ENCODE data around the gene CEP152.

The CEP152 gene

GRCh38 chr15:48705381-48705780 lies 105.5 kb downstream of the CEP152 start:
- no peak overlapping the region for H2AFZ ChIP-seq (ENCODE audit: low read length)
- no peak overlapping the region for H3K27ac ChIP-seq (ENCODE audit: low read length)
- no peaks in the 10 kb centered on the region for H3K36me3 ChIP-seq (replicated peaks; ENCODE audit: insufficient read depth, low read length)
- no peak overlapping the region for H3K9ac ChIP-seq (ENCODE audit: low read length)
- H3K9me2 ChIP-seq (replicated peaks; ENCODE audit: insufficient read depth, low read length), result no peaks in the 10 kb centered on the region
- no peaks in the 10 kb centered on the region for H3F3A ChIP-seq (ENCODE audit: insufficient read depth, low read length)
- no peaks in the 10 kb centered on the region for H3K79me2 ChIP-seq (ENCODE audit: low read length)
- H4K20me1 ChIP-seq (ENCODE audit: insufficient read depth, low read length), result no peaks in the 10 kb centered on the region
- TF ChIP-seq, protein P1, sequence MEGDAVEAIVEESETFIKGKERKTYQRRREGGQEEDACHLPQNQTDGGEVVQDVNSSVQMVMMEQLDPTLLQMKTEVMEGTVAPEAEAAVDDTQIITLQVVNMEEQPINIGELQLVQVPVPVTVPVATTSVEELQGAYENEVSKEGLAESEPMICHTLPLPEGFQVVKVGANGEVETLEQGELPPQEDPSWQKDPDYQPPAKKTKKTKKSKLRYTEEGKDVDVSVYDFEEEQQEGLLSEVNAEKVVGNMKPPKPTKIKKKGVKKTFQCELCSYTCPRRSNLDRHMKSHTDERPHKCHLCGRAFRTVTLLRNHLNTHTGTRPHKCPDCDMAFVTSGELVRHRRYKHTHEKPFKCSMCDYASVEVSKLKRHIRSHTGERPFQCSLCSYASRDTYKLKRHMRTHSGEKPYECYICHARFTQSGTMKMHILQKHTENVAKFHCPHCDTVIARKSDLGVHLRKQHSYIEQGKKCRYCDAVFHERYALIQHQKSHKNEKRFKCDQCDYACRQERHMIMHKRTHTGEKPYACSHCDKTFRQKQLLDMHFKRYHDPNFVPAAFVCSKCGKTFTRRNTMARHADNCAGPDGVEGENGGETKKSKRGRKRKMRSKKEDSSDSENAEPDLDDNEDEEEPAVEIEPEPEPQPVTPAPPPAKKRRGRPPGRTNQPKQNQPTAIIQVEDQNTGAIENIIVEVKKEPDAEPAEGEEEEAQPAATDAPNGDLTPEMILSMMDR (IDR thresholded peaks at IDR 0.05; ENCODE audit: low read length), result no peak
- TF ChIP-seq EZH2phosphoT487 (IDR thresholded peaks at IDR 0.05; ENCODE audit: low read length), result no peak
- no peak for TF ChIP-seq EZH2 (optimal IDR thresholded peaks at IDR 0.05; ENCODE audit: low read depth, low read length)
- H3K4me3 ChIP-seq (ENCODE audit: low read length), result no peak overlapping the region
- H3K4me2 ChIP-seq (ENCODE audit: low read depth, low read length), result no peak overlapping the region
- H3K4me1 ChIP-seq (ENCODE audit: low read length), result no peaks in the 10 kb centered on the region
- DNase-seq, result no peak
- H3K9me3 ChIP-seq (replicated peaks; ENCODE audit: insufficient read depth, low read length), result no peaks in the 10 kb centered on the region
- no peaks in the 10 kb centered on the region for H3K27me3 ChIP-seq (replicated peaks; ENCODE audit: insufficient read depth, low read length)

DNA sequence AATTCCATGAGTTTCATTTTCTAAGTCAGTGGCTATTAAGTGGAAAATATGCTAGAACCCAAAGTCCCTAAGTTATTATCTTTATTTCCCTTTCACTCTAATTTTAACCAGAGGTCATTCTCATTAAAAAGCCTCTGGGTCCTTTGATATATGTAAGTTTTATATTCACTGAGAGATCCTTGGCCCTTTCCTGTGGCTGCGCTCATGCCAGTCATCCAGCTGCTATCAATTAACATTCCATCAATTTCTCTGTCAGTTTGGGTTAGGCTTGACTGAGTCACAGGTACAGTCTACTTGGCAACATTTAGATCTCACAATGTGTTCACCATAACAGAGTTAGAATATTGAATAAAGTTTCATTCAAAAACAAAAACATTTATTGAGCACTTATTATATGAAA lies 107.3 kb downstream of the CEP152 start:
- Histone ChIP-seq H3K79me2 (ENCODE audit: low read length) (no peaks in the 10 kb centered on the region), H3K9me3 (replicated peaks; ENCODE audit: insufficient read depth, low read length) (no peaks in the 10 kb centered on the region), H3K4me2 (ENCODE audit: low read depth, low read length) (no peak overlapping the region), H3K27me3 (replicated peaks; ENCODE audit: insufficient read depth, low read length) (no peaks in the 10 kb centered on the region), H3F3A (ENCODE audit: insufficient read depth, low read length) (no peaks in the 10 kb centered on the region), H4K20me1 (ENCODE audit: insufficient read depth, low read length) (no peaks in the 10 kb centered on the region), H3K4me1 (ENCODE audit: low read length) (no peaks in the 10 kb centered on the region), H2AFZ (ENCODE audit: low read length) (no peak overlapping the region), H3K27ac (ENCODE audit: low read length) (no peak overlapping the region), H3K4me3 (ENCODE audit: low read length) (no peak overlapping the region), H3K36me3 (replicated peaks; ENCODE audit: insufficient read depth, low read length) (no peaks in the 10 kb centered on the region), H3K9me2 (replicated peaks; ENCODE audit: insufficient read depth, low read length) (no peaks in the 10 kb centered on the region), H3K9ac (ENCODE audit: low read length) (no peak overlapping the region)
- DNase-seq, result no peak
- TF ChIP-seq EZH2 (optimal IDR thresholded peaks at IDR 0.05; ENCODE audit: low read depth, low read length), result no peak
- TF ChIP-seq EZH2phosphoT487 (IDR thresholded peaks at IDR 0.05; ENCODE audit: low read length), result no peak
- TF ChIP-seq, protein P1 (IDR thresholded peaks at IDR 0.05; ENCODE audit: low read length), result no peak

DNA sequence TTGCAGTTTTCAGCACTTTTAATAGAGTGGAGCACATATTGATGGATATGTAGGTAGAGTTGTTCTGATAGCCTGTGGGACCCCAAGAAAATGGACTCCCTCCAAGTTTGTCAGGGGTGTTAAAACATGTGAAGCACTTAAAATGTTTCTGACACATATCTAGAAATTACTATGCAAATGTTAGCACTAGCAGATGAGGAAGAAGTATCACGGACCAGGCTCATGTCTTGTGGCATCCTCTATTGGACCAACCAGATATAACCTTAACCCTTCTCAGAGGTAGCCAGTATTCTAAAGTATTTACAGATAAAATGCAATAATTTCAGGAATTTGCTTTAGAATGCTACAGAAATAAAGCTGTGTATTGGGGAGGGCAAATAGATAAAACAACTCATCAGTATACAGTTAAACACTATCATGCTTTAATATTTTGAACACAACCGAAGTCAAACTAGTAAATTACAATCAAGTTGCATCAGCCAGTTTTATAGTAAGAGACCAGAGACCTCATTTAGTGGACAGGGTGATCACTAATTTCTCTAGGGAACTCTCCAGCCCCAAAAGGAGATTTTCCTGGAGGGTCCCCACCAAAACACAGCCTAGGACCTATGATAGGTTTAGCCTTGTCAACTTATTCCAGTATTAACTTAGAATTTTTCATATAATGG lies 108.2 kb downstream of the CEP152 start:
- TF ChIP-seq, protein P1 (IDR thresholded peaks at IDR 0.05; ENCODE audit: low read length), result no peak
- TF ChIP-seq EZH2phosphoT487 (IDR thresholded peaks at IDR 0.05; ENCODE audit: low read length) (no peak), EZH2 (optimal IDR thresholded peaks at IDR 0.05; ENCODE audit: low read depth, low read length) (no peak)
- Histone ChIP-seq H3K36me3 (replicated peaks; ENCODE audit: insufficient read depth, low read length) (no peaks in the 10 kb centered on the region), H3K4me3 (ENCODE audit: low read length) (no peak overlapping the region), H3F3A (ENCODE audit: insufficient read depth, low read length) (no peaks in the 10 kb centered on the region), H3K9me2 (replicated peaks; ENCODE audit: insufficient read depth, low read length) (no peaks in the 10 kb centered on the region), H4K20me1 (ENCODE audit: insufficient read depth, low read length) (no peaks in the 10 kb centered on the region), H2AFZ (ENCODE audit: low read length) (no peak overlapping the region), H3K9ac (ENCODE audit: low read length) (no peak overlapping the region), H3K4me1 (ENCODE audit: low read length) (no peaks in the 10 kb centered on the region), H3K27me3 (replicated peaks; ENCODE audit: insufficient read depth, low read length) (no peaks in the 10 kb centered on the region), H3K4me2 (ENCODE audit: low read depth, low read length) (no peak overlapping the region), H3K79me2 (ENCODE audit: low read length) (no peaks in the 10 kb centered on the region), H3K27ac (ENCODE audit: low read length) (no peak overlapping the region), H3K9me3 (replicated peaks; ENCODE audit: insufficient read depth, low read length) (no peaks in the 10 kb centered on the region)
- no peak for DNase-seq

Data from MM.1S (cell line).